KMS-11 (cell line): Measurements from ENCODE around the gene PLXDC1.
"Not testable (repeated sequence)": the region's sequence is repeated elsewhere in the genome, so short reads cannot be mapped to it uniquely, and the experiment has no call there.

Experiments used
- H2AFZ ChIP-seq: fragments of 200-600 bp; sonication (generic); 2 replicates; pipeline ENCODE4 v1.6.1; 2016; ENCODE audit warnings: antibody characterized with exemption, mixed run types, low read depth
- H3K27ac ChIP-seq: fragments of 200-600 bp; sonication (generic); 2 replicates; pipeline ENCODE4 v1.6.1; 2016; ENCODE audit warnings: mild to moderate bottlenecking, mixed run types
- H3K27me3 ChIP-seq: fragments of 200-600 bp; sonication (generic); 2 replicates; pipeline ENCODE4 v1.6.1; 2017; ENCODE audit warnings: mild to moderate bottlenecking, low read depth, mixed run types, moderate library complexity; ENCODE audit not compliant: insufficient read depth
- H3K36me3 ChIP-seq: fragments of 200-600 bp; sonication (generic); 2 replicates; pipeline ENCODE4 v1.6.1; 2017; ENCODE audit warnings: mild to moderate bottlenecking, mixed run types; ENCODE audit not compliant: insufficient read depth
- H3K4me1 ChIP-seq: fragments of 200-600 bp; sonication (generic); 2 replicates; pipeline ENCODE4 v1.6.1; 2016; ENCODE audit warnings: mild to moderate bottlenecking, low read depth, mixed run types; ENCODE audit not compliant: poor library complexity, severe bottlenecking
- H3K4me2 ChIP-seq: fragments of 200-600 bp; sonication (generic); 2 replicates; pipeline ENCODE4 v1.7.0; 2016; ENCODE audit warnings: mild to moderate bottlenecking, mixed run types
- H3K4me3 ChIP-seq: fragments of 200-600 bp; sonication (generic); IDR thresholded peaks from 2 replicates; pipeline ENCODE4 v1.6.1; 2017; ENCODE audit warnings: low read depth, low read length, mixed read lengths; ENCODE audit not compliant: insufficient read depth
- H3K79me2 ChIP-seq: fragments of 200-600 bp; sonication (generic); 2 replicates; pipeline ENCODE4 v1.6.1; 2016; ENCODE audit warnings: low read depth, mixed run types; ENCODE audit not compliant: insufficient read depth
- H3K9ac ChIP-seq: fragments of 200-600 bp; sonication (generic); 2 replicates; pipeline ENCODE4 v1.6.1; 2016; ENCODE audit warnings: mild to moderate bottlenecking, mixed run types
- H4K20me1 ChIP-seq: fragments of 200-600 bp; sonication (generic); 2 replicates; pipeline ENCODE4 v1.6.1; 2016; ENCODE audit warnings: mild to moderate bottlenecking, mixed run types; ENCODE audit not compliant: insufficient read depth
- TF ChIP-seq, protein P1 (sequence below): fragments of 200-600 bp; sonication (generic); conservative IDR thresholded peaks from 2 replicates; pipeline ENCODE4 v1.6.1; 2017; ENCODE audit warnings: low read depth, mild to moderate bottlenecking, antibody characterized with exemption, low read length, moderate library complexity, mixed read lengths

The PLXDC1 gene

DNA sequence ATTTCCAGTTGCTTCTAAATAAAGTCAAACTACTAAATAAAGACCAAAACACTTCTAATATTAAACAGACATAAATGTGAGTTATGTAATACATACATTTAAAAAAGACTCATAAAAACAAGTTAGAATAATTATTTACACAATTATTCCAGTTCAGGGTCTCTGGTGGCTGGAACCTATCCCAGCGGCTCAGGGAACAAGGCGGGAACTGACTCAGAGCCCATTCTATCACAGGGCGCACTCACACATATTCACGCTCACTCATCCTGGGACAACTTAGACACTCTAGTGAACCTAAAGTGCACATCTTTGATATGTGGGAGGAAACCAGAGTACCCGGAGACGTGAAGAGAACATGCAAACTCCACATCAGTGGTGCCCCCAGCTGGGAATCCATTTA, 25.0 kb downstream of the PLXDC1 start:
- peaks cover 4% of the 10 kb centered on the region for H3K4me1 ChIP-seq
- no peak overlapping the region for H3K27ac ChIP-seq
- no peaks in the 10 kb centered on the region for H3K36me3 ChIP-seq
- no peak overlapping the region for H3K4me3 ChIP-seq
- H3K4me2 ChIP-seq = no peak overlapping the region
- TF ChIP-seq, protein P1, sequence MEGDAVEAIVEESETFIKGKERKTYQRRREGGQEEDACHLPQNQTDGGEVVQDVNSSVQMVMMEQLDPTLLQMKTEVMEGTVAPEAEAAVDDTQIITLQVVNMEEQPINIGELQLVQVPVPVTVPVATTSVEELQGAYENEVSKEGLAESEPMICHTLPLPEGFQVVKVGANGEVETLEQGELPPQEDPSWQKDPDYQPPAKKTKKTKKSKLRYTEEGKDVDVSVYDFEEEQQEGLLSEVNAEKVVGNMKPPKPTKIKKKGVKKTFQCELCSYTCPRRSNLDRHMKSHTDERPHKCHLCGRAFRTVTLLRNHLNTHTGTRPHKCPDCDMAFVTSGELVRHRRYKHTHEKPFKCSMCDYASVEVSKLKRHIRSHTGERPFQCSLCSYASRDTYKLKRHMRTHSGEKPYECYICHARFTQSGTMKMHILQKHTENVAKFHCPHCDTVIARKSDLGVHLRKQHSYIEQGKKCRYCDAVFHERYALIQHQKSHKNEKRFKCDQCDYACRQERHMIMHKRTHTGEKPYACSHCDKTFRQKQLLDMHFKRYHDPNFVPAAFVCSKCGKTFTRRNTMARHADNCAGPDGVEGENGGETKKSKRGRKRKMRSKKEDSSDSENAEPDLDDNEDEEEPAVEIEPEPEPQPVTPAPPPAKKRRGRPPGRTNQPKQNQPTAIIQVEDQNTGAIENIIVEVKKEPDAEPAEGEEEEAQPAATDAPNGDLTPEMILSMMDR = no peak
- no peak overlapping the region for H3K9ac ChIP-seq
- no peaks in the 10 kb centered on the region for H4K20me1 ChIP-seq
- no peaks in the 10 kb centered on the region for H3K27me3 ChIP-seq
- no peak overlapping the region for H2AFZ ChIP-seq
- no peaks in the 10 kb centered on the region for H3K79me2 ChIP-seq

DNA sequence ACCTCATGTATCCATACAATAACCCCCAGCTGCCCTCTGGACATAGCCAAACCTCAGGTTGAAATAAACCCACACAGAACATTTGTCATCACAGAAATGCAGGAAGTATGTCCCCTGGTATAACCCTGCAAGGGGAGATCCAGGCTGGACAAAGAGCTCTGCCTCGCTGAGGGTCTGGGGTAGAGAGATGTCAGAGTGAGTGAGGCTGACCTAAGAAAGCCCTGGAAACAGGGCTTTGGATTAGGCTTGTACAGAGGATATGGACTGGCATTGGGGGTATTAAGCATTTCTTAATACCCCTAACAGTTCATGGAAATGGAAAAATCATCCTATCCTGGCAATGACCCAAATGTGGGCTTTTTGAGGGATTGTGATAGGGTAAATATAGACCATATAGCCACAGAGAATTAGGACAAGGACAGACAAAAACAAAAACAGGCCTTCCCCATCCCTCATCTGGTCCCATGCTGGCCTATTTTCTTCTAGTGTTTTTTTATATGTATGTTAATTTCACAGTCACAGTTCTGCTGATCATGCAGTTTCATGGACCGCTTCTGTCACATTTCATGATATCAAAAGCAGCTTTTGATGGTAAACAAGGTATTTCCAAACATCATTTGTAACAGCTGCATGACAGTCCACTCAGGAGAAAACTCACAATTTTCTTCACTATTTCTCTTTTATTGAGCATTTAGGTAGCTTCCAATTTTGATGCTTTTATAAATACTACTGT, 26.1 kb downstream of the PLXDC1 start:
- no peaks in the 10 kb centered on the region for H4K20me1 ChIP-seq
- no peak overlapping the region for H3K4me2 ChIP-seq
- H3K4me1 ChIP-seq = peaks cover 4% of the 10 kb centered on the region
- no peak overlapping the region for H3K9ac ChIP-seq
- H3K4me3 ChIP-seq = no peak overlapping the region
- no peaks in the 10 kb centered on the region for H3K79me2 ChIP-seq
- no peak overlapping the region for H2AFZ ChIP-seq
- TF ChIP-seq, protein P1 = no peak
- H3K36me3 ChIP-seq = no peaks in the 10 kb centered on the region
- no peak overlapping the region for H3K27ac ChIP-seq
- no peaks in the 10 kb centered on the region for H3K27me3 ChIP-seq

DNA sequence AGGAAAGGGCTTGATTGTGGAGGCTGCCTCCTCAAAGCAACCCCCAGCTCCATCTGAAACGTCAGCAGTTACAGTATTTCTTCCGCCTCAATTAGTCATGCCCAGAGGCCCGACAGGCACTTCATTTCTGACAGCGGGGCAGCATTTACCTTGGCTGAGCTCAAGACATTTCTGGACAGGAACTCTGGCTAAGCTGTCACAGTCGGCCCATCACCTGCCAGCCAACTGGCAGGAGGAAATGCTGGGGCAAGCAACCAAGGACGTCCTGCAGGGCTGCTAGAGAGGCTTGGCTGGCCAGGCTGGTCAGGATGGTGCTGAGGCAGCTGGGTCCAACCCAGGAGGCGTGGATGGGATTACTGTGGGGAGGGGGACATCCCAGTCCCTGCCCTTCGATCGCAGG, 27.8 kb downstream of the PLXDC1 start:
- Histone ChIP-seq H3K4me1 (peaks cover 7% of the 10 kb centered on the region), H3K79me2 (no peaks in the 10 kb centered on the region), H3K27me3 (no peaks in the 10 kb centered on the region), H4K20me1 (no peaks in the 10 kb centered on the region), H3K36me3 (no peaks in the 10 kb centered on the region), H2AFZ (no peak overlapping the region), H3K9ac (no peak overlapping the region), H3K4me3 (no peak overlapping the region), H3K4me2 (no peak overlapping the region), H3K27ac (no peak overlapping the region)
- TF ChIP-seq, protein P1 = no peak

DNA sequence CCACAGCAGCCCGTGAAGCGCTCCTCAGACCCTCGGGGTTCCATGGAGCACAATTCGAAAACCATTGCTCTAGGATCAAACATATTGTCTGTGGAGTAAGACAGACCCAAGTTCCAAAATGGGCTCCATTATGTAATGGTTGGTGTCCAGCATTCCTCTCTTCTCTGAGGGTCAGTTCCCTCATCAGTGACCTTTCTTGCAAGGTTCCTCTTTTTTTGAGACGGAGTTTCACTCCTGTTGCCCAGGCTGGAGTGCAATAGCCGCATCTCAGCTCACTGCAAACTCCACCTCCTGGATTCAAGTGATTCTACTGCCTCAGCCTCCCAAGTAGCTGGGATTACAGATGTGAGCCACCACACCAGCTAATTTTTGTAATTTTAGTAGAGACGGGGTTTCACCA, 28.4 kb downstream of the PLXDC1 start:
- H3K4me1 ChIP-seq = peaks cover 10% of the 10 kb centered on the region
- TF ChIP-seq, protein P1 = no peak
- H3K36me3 ChIP-seq = no peaks in the 10 kb centered on the region
- no peak overlapping the region for H3K27ac ChIP-seq
- no peak overlapping the region for H3K9ac ChIP-seq
- no peaks in the 10 kb centered on the region for H3K27me3 ChIP-seq
- H4K20me1 ChIP-seq = no peaks in the 10 kb centered on the region
- H3K79me2 ChIP-seq = no peaks in the 10 kb centered on the region
- no peak overlapping the region for H3K4me2 ChIP-seq
- H3K4me3 ChIP-seq = no peak overlapping the region
- no peak overlapping the region for H2AFZ ChIP-seq

DNA sequence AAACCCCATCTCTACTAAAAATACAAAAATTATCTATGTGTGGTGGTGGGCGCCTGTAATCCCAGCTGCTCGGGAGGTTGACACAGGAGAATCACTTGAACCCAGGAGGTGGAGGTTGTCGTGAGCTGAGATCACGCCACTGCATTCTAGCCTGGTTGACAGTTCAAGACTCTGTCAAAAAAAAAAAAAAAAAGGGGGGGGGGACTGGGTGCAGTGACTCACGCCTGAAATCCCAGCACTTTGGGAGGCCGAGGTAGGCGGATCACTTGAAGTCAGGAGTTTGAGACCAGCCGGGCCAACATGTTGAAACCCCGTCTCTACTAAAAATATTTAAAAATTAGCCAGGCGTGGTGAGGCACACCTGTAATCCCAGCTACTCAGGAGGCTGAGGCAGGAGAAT, 29.5 kb downstream of the PLXDC1 start:
- not testable (repeated sequence) for H3K36me3 ChIP-seq, H4K20me1 ChIP-seq, H3K79me2 ChIP-seq, H3K9ac ChIP-seq, H3K4me3 ChIP-seq, H3K27ac ChIP-seq, H3K27me3 ChIP-seq, H3K4me2 ChIP-seq, H2AFZ ChIP-seq
- H3K4me1 ChIP-seq = peaks cover 10% of the 10 kb centered on the region
